ENCODE measurements around the gene DMRTC2. TPM values are rescaled to one million over a fixed set of nuclear protein-coding genes. Genes with fewer than 3 reads are reported as not detected.

Gene DMRTC2
- total RNA-seq: not detected

DNA sequence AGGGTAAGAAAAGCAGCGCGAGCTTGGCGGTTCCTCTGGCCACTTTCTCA is at the start of gene DMRTC2:
Gene DMRTC2 (plus strand): TSS at position 42 of the 50 bp plus-strand sequence. CDS start 2,387 bp downstream, outside the sequence.

DNA sequence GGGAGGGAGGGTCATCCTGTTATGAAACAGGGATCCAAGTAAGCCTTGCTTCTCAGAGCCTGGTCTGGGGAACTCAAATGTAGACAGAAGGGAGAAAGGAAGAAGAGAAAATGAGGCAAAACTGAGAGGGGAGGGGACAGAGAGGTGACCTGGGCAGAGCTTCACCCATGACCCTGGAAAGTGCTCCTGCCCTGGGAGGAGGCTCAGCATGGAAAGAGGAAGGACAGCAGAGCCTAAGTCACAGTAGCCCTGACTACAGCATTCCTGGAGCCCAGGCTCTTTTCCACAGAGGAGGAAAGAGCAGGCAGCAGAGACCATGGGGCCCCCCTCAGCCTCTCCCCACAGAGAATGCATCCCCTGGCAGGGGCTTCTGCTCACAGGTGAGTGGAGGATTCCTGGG is 48.5 kb upstream of the DMRTC2 start, which contains the start of gene CEACAM3:
Gene CEACAM3 (plus strand): TSS at position 226 of the 400 bp plus-strand sequence. CDS start 91 bp downstream, at position 317.

DNA sequence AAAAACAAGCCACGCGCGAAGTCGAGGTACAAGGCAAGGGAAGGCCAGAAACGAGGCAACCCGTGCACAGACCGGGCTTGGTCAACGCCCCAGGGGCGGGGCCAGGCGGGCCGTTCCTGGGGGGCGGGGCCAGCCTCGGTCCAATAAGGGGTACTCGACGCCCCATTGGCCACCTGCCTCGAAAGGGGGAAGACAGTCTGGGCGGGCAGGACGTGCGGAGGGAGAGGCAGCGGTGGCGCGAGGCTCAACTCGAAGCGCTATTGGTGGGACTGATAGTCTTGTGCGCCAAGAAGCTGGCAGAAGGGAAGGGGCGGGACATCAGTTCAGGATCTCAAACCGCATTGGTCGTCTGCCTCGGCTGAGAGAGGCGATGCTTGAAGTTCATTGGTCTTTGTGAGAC is 241 bp upstream of the DMRTC2 start, which contains the start of gene LYPD4:
Gene LYPD4 (minus strand): TSS at position 83 of the 400 bp plus-strand sequence. CDS start 5,398 bp downstream, outside the sequence.

DNA sequence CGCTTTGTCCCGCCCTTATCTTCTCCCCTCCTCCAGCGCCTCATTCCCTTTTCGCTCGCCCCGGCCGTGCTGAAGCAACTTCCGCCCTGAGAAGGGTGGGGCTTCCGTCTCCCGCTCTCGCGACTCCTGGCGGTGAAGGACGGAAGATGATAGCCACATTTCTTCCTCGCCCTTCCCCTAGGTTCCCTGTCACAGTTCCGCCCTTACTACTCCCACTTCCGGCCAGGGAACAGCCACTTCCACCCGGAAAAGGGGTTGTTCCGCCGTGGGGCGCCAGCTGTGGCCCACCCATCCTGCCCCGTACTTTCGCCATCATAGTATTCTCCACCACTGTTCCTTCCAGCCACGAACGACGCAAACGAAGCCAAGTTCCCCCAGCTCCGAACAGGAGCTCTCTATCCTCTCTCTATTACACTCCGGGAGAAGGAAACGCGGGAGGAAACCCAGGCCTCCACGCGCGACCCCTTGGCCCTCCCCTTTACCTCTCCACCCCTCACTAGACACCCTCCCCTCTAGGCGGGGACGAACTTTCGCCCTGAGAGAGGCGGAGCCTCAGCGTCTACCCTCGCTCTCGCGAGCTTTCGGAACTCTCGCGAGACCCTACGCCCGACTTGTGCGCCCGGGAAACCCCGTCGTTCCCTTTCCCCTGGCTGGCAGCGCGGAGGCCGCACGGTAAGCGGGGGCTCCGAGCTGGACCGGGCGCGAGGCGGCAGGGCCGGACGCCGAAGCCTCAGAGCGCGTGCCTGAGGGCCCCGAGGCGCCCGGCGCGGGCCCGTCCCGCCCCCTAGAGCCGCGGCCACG is 15.0 kb downstream of the DMRTC2 start, which contains the start of gene RPS19:
Gene RPS19 (plus strand): TSS at position 638 of the 801 bp plus-strand sequence. CDS start 520 bp downstream, outside the sequence.

DNA sequence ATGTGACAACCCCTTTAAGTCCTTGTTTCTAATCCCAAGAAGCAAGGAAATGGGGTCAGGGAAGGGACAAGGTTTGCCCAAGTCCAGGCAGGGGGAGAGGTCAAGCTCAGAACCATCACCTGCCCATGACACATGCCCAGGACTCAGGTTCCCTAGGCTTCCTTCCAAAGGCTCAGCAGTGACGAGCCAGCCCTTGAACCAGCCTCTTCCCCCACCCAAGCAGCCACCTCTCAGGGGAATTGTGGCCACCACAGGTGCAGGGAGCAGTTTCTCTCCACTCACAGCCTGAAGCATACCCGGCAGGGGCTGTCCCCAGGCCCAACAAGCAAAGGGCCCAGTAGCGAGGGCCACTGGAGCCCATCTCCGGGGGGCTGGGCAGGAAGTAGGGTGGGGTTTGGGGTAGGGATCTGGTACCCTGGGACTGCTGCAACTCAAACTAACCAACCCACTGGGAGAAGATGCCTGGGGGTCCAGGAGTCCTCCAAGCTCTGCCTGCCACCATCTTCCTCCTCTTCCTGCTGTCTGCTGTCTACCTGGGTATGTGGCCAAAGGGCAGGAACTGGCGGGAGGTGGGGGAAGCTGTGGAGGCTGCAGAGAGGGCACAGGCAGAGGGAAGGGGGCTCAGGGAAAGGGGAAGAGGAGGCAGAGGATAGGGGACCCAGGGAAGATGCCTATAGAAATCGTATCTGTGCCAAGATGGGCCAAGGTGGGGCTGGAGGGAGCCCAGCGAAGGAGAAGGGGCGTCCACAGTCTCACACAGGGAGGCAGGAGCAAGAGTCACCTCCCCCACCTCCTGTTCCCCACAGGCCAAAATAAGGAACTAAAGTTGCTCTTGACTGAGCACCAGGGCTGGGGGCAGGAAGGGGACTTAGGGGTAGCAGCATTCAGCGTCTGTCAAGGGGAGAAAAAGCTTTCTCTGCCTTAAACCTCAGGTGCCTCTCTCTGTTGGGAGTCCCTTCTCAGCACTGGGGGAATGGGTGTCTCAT is 32.3 kb downstream of the DMRTC2 start, which contains the start of gene CD79A:
Gene CD79A (plus strand): TSS at position 433 of the 986 bp plus-strand sequence. CDS start 26 bp downstream, at position 459.

DNA sequence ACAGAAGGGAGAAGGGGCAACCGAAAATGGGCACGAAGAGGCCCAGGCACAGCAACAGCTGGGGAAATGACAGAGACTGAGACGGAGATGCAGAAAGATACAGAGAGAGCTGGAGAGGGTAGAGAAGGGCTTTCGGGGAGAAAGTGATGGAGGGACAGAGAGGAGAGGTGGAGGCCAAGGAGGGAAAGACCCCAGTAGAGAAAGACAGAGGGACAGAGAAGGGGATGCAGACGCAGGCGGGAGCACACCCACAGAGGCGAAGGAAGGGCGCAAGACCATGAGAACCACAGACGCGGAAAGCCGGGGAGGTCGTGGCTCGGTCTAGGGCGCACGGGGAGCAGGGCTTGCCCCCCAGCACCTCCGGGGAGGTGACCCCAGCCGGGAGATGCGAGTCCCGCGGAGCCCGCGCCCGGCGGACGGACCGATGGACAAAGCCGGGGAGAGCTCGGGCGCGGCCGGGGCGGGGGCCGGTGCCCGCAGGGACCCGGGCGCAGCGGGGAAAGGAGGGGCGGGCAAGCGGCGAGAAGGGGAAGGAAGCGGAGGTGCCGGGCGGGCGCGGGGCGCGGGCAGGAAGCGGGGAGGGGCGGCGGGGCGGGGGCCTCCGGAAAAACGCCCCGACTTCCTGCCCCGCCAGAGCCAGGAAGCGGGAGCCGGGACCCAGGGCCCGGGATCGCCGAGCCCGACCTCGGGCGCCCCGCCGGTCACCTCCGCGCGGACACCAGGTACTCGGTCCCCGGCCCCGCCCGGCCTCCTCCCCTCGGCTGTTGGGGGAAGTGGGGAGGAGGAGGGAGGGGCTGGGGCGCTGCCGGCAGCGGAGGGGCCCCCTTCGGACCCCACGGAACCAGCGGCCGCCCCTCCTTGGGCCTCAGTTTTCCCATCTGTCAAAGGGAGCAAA is 38.0 kb downstream of the DMRTC2 start, which contains the start of gene ARHGEF1:
Gene ARHGEF1 (plus strand): TSS at position 617 of the 895 bp plus-strand sequence. CDS start 4,899 bp downstream, outside the sequence.

Small RNAs within 50 kb of the gene (small RNA-seq; reads per million reads assigned to genes)
- not detected for gene MIR6797

Other genes starting within 250 kb of the DMRTC2 start
- not detected for gene CEACAM4, start 218.0 kb upstream of the DMRTC2 start, total RNA-seq
- gene CEACAM7, start 156.8 kb upstream of the DMRTC2 start, total RNA-seq: not detected
- not detected for gene CEACAM5, start 136.4 kb upstream of the DMRTC2 start, total RNA-seq
- gene CEACAM6, start 89.5 kb upstream of the DMRTC2 start, total RNA-seq: under 0.01 TPM
- not detected for gene CEACAM3, start 48.5 kb upstream of the DMRTC2 start, total RNA-seq
- gene LYPD4, start 359 bp upstream of the DMRTC2 start, total RNA-seq: not detected
- 227 TPM for gene RPS19, start 15.2 kb downstream of the DMRTC2 start, total RNA-seq
- not detected for gene CD79A, start 32.2 kb downstream of the DMRTC2 start, total RNA-seq
- gene ARHGEF1, start 38.1 kb downstream of the DMRTC2 start, total RNA-seq: 12.7 TPM
- 1.6 TPM for gene ERFL, start 83.4 kb downstream of the DMRTC2 start, total RNA-seq
- 116 TPM for gene RABAC1, start 114.3 kb downstream of the DMRTC2 start, total RNA-seq
- 423 TPM for gene ATP1A3, start 149.2 kb downstream of the DMRTC2 start, total RNA-seq
- 23.8 TPM for gene GRIK5, start 225.2 kb downstream of the DMRTC2 start, total RNA-seq
- gene ZNF574, start 231.1 kb downstream of the DMRTC2 start, total RNA-seq: 10.4 TPM

All from diencephalon (tissue), 1 donor.